NCI-H524 (cell line): ENCODE results near the gene PNPLA3.
A peak's percentile ranks its signal among the peaks of the same experiment; 100 is the strongest.

ENCODE experiments used
- DNase-seq, 2 experiments: peaks; one replicate each; lab custom pipeline; 2025; lab: John Stamatoyannopoulos, UW

PNPLA3 gene

GRCh38 chr22:43922123-43922522, 1.5 kb upstream of the PNPLA3 start:
- DNase-seq = no peak

GRCh38 chr22:43923191-43923590, 414 bp upstream of the PNPLA3 start:
- no peak for DNase-seq

GRCh38 chr22:43924877-43925276, 1.3 kb downstream of the PNPLA3 start:
- DNase-seq = no peak

DNA sequence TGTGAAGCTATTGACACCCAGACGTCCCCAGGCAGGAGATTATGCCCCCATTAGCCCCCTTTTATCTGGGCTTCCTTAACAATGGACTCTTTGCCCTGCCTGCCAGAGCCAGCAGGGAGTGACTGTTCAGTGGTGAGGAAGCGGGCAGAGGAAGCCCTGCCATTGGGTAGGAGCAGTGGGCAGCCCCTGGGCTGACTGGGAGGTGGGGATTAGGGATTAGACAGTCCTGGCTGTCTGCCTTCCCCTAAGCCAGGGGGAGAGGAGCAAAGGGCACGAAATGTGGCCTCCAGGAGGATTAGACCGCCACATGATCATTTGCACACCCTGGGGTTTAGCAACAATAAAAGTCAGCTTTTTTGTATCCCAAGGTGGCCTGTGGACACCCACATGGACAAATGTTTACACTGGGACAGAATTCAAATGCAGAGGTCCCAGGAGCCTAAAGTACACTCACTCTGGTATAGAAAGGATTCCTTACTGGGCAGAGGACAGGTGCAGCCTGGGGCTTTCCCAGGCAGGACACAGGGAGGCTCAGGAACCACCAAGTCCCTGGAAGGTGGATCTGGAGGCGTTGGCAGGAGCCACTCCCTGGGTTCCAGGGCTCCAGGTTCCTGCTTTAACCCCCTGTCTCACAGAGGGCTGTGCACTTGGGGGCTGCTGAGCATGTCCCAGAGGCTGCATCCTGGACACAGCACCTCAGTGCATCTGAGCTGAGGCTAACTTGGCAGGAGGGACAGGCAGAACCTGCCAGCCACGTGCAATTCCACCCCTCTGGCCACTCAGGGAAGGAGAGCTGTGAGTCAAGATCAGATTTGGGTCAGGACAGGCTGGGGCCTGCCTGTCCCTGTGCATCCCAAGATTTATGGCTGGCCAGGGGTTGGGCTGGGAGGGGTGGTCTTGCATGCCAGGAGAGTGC, 2.1 kb downstream of the PNPLA3 start:
- DNase-seq = peak; percentile 81 to 91

GRCh38 chr22:43926349-43926710, 2.7 kb downstream of the PNPLA3 start:
- DNase-seq = no peak

- no peak for DNase-seq
Observed at GRCh38 chr22:43928468-43928867, 4.9 kb downstream of the PNPLA3 start.

- DNase-seq = no peak
Observed at GRCh38 chr22:43928908-43929307, 5.3 kb downstream of the PNPLA3 start.

DNA sequence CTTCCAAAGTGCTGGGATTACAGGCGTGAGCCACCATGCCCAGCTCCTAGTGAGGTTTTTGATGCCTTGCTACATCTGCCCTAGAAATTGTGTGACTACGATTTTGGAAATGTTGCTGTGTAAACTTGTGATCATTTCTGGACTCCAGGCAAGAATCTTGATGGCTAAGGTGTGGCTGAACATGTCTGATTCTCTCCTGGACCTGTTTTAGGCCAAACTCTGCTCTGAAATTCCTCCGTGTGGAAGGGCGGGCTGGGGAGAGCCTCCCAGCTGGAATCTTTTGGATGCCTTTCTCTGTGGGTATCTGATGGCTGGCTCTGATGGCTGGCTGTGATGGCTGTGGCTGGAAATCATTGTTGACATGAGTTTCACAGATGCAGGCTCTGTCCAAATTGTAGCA, 8.2 kb downstream of the PNPLA3 start:
- no peak for DNase-seq

- no peak for DNase-seq
Observed at GRCh38 chr22:43941449-43941848, 17.8 kb downstream of the PNPLA3 start.

GRCh38 chr22:43944670-43945430, 21.2 kb downstream of the PNPLA3 start:
- DNase-seq = no peak

- peak in 1 of 2 experiments; percentile 56 for DNase-seq
Observed at GRCh38 chr22:43945632-43946383, 22.2 kb downstream of the PNPLA3 start.

DNA sequence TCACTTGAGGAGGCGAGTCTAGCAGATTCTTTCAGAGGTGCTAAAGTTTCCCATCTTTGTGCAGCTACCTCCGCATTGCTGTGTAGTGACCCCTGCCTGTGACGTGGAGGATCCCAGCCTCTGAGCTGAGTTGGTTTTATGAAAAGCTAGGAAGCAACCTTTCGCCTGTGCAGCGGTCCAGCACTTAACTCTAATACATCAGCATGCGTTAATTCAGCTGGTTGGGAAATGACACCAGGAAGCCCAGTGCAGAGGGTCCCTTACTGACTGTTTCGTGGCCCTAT, 22.7 kb downstream of the PNPLA3 start:
- no peak for DNase-seq

- no peak for DNase-seq
Observed at GRCh38 chr22:43948836-43949406, 25.3 kb downstream of the PNPLA3 start.

- DNase-seq = no peak
Observed at GRCh38 chr22:43951391-43951790, 27.8 kb downstream of the PNPLA3 start.

DNA sequence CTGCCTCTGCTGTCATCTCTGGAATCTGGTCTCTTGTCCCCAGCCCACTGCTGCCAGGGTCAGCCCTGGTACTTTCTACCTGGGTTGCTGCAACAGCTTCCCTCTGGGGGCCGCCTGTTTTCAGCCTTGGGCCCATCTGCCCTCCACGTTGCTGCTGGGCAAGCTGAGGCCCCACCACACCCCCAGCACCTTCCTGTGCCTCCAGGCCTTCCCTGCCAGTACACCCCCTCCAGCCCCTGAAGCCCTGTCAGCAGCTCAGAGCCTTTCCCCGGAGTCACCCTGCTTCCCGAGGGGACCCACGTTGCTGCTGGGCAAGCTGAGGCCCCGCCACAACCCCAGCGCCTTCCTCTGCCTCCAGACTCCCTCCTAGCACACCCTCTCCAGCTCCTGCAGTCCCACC, 28.4 kb downstream of the PNPLA3 start:
- no peak for DNase-seq

- peak in 1 of 2 experiments; percentile 42 for DNase-seq
Observed at GRCh38 chr22:43953988-43954785, 30.6 kb downstream of the PNPLA3 start.

DNA sequence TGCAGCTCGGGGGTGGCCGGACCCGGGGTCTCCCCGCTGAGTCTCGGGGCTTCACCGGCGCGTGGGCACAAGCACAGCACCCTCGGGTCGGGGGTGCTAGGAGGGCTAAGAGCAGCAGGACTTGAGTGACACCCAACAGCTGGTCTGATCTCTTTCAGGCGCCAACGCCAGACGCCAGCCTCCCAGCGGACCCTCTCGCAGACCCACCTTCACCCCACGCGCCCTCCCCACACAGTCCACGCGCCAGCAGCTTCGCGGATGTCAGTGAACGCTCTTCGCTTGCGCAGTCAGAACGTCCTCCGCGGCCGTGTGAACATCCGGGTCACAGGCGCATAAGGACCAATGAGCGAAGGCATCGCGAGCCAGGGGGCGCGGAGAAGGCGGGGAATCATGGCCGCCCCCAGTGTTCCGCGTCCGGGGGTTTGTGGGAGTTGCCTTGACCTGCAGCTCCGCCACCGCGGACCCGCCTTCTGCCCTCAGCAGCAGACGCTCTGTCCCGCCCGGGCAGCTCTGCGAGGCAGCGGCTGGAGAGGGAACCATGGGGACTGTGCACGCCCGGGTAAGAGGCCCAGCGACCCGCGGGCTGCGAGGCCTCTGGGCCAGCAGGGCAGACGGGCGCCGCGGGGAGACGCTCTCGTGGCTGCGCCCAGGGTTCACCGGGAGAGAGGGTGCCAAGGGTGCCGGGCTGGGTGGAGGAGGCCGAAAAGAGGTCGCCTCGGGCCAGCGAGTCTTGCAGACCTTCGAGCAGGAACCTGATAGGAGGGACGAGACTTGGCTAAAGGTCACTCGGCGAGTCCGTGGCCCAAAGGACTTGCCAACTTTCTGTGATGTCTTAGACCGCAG, 31.7 kb downstream of the PNPLA3 start, which contains the start of gene SAMM50:
TSS of gene SAMM50 (plus strand) at position 403 of the 843 bp plus-strand sequence. CDS start at position 539, 136 bp downstream.
- DNase-seq = peak; percentile 92 to 96

GRCh38 chr22:43955883-43956782, 32.5 kb downstream of the PNPLA3 start:
- DNase-seq = no peak

GRCh38 chr22:43956805-43957463, 33.3 kb downstream of the PNPLA3 start:
- DNase-seq = no peak
